Measurements from ENCODE around the gene KHSRP.

Gene KHSRP

GRCh38 chr19:6424195-6424938, at the start of gene KHSRP:
KHSRP (minus strand) TSS chr19:6424811; CDS start chr19:6424701, 110 bp downstream.
- DNase-seq = peak; percentile 55

GRCh38 chr19:6473647-6474046, 49.0 kb upstream of the KHSRP start:
- DNase-seq = no peak

GRCh38 chr19:6472713-6473112, 48.1 kb upstream of the KHSRP start:
- no peak for DNase-seq

GRCh38 chr19:6471076-6471475, 46.5 kb upstream of the KHSRP start:
- DNase-seq = no peak

GRCh38 chr19:6470173-6470572, 45.6 kb upstream of the KHSRP start:
- no peak for DNase-seq

DNA sequence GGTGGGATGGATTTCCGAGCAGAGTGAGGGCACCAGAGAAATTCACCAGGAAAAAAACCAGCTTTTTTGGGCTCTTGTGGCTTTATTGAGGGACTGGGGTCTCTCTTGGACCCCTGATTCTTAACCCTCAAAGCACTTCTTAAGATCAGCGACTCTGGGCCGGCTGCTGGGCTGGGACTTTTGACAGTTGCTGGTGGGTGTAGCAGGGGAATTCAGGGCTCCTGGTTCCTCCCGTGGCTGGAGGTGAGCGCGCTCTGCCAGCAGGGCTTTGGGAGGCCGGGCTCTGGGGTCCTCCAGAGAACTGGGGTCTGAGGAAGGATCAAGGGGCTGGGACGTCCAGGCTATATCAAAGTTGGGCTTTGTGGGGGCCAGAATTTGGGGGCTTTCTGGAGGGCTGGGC, 42.8 kb upstream of the KHSRP start:
- no peak for DNase-seq

GRCh38 chr19:6466526-6467248, 42.1 kb upstream of the KHSRP start:
- DNase-seq = no peak

- DNase-seq = no peak
These were observed 41.1 kb upstream of the KHSRP start for GRCh38 chr19:6465663-6466062.

DNA sequence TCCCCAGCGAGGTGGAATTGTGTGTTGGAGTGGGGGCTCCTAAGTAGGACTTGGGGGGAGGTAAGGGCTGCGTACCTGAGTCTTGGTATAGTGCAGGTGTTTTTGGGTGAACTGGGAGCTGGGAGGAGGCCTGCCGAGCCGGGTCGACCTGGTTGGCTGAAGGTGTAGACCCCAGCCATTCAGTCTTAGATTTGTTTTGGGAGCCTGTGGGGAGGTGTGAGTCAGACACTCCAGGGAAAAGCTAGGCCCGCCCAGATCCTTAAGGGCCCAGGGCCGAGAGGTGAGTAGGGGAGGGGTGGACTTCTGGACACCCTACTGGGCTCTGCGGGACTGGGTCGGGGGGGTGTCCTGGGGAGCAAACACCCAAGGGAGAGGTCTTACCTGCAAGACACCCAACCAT, 40.4 kb upstream of the KHSRP start:
- no peak for DNase-seq

- no peak for DNase-seq
These were observed 39.7 kb upstream of the KHSRP start, which contains the start of gene CRB3 for GRCh38 chr19:6464070-6464873. CRB3 (plus strand) TSS chr19:6464271; CDS start chr19:6464702, 431 bp downstream.

DNA sequence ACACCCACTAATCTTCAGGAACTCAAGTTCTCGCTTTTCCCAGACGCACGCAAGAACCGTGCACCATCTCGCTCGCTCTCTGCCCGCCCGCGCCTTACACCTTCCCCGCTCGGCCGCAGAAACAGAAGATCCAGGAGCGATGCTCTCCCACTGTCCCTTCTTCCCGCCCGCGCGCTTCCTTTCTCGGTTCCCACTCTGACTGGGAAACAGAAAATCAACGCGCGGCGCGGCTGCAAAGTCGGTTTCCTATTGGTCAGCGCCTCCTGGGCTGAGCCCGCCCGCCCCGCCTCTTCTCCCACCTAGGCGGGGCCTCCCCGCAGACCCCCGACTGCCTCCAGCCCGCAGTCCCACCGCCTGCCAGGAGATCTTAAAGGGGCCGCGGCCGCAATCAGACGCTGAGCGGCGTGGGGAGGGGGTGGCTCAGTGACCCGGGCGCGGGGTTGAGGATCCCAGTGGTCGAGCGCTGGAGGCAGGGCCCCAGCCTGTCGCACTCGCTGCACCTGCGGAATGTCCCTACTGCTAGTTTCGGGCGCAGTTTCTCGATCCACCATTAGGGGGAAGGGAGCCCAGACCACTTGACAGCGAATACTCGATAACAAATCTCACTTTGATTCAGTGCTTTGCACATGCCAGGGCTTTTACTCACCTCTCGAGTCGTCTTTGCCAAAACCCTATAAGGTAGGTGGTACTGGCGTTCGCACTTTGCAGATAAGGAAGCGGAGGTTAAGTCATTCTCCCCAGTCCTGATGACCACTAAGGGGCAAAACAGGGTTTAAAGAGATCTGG, 35.7 kb upstream of the KHSRP start:
- peak; percentile 99 for DNase-seq

- peak; percentile 75 for DNase-seq
These were observed 34.9 kb upstream of the KHSRP start, which contains the start of gene SLC25A23 for GRCh38 chr19:6459262-6460098. SLC25A23 (minus strand) TSS chr19:6459792; CDS start chr19:6459628, 164 bp downstream.

DNA sequence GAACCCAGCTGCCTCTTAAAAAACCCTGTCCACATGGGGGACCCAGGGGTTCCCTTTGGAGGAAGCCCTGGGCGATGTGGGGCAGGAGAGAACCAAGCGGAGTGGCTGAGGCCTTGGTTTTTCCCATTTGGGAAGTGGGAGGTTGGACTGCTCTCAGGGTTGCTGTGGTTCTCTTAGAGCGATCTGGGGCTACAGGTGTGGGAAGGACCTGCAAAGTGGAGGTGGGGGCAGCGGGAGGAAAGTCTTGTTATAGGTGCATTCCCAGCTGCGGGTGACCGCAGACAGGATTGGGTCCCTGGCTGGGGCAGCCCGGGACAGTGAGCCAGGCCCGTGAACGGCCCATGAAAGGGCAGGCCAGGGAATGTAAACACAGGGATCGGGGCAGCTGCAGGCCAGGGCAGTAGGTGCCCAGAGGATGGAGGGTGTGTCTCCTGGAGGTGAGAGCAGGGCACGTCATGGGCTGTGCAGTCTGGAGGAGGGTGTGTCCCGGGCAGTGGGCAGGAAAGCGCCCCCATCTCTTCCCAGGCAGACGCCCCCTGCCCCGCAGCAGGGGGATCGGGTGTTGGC, 34.2 kb upstream of the KHSRP start:
- DNase-seq = no peak

DNA sequence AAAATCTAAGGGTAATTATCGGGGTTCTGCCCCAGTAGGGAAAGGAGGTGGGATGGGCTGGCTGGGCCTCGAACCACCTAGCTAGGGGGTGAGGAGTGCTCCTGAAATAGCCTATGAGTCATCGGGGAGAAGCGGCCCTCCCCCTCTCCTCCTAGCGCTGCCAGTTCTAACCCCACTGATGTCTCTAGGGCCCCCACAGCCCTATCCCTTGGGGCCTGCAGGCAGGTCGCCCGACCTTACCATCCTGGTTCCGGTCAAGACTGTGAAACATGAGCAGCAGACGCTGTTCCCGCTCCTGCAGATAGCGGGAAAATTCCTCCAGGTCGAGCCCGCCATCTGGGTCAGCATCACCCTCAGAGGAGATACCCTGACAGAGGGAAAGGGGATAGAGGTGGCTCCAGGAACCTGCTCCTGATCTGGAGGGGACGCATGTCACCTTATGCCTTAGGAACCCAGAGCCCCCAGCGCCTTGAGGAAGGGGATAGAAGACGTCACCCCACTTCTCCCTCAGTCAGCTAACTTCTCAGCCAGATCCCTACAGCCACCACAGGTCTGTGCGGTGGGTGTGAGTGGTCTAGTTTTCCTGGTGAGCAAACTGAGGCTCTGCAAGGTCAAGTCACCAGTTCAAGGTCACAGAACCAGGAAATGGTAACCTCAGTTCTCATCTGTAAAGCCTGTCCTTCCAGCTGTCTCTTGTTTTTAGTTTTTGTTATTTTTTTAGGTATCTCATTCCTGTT, 33.5 kb upstream of the KHSRP start:
- peak; percentile 20 for DNase-seq

- DNase-seq = no peak
These were observed 31.3 kb upstream of the KHSRP start for GRCh38 chr19:6455924-6456323.

- DNase-seq = no peak
These were observed 29.4 kb upstream of the KHSRP start for GRCh38 chr19:6453951-6454565.

DNA sequence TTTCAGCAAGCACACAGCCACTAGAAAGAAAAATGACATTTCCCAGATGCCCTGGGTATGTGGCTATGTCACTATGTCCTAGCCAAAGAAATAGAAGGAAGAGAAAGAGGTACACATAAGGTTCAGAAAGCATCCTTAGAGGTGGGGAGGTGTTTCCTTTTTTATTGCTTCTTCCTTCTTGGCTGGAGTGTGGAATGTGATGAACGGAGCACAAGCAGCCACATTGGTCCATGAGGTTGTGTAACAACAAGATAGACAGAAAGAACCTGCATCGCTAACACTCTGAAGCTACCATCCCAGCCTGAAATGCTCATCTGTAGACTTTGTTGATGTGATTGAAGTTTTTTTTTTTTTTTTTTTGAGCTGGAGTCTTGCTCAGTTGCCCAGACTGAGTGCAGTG, 28.3 kb upstream of the KHSRP start:
- no peak for DNase-seq

GRCh38 chr19:6452223-6452614, 27.6 kb upstream of the KHSRP start:
- DNase-seq = no peak

DNA sequence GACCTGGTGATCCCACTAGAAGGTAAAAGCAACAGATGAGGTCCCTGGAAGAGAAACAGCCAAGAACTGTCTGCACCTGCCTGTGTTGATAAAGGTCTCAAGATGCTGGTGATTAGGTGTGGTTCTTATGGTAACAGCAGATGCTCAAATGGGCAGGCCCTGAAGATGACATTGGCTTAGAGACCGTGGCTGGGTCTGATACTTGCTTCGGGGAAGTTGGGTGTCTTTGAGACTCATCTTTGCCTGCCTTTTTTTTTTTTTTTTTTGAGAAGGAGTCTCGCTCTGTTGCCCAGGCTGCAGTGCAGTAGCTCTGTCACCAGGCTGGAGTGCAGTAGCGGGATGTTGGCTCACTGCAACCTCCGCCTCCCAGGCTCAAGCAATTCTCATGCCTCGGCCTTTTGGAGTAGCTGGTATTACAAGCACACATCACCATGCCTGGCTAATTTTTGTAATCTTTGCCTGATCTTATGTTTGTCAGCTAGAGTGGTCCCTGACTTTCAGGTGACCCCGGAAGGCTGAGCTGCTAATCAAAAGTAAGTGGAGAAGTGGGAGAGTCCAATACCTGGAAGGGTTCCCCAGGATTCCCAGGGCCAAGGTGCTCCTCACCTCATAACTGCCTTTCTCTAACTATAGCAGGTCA, 27.1 kb upstream of the KHSRP start:
- no peak for DNase-seq

DNA sequence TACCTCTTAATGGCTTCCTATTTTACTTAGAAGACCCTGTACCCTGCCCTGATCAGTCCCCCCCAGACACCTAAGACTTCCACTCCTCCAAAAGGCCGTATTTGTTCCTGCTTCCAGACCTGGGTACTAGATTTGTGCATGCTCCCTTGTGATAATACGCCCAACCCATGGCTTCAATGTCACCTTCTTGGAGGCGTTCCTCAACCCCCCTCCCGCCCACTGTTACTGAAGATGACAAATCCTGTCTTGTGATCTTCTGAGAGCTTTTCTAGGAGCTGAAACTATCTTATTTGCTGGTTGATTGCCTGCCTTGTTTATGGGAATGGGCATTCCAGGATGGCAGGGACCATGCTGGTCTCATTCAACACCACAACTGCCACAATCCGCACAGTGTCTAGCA, 25.6 kb upstream of the KHSRP start:
- DNase-seq = no peak
